ENCODE measurements around the gene FBLN2. TPM values are rescaled to one million over a fixed set of nuclear protein-coding genes. Genes with fewer than 3 reads are reported as not detected.

FBLN2 gene
- total RNA-seq, 1 experiment from 2014 or later = 0.07 TPM

- DNase-seq (ENCODE audit: low spot score) = peak; percentile 75
Observed at GRCh38 chr3:13581485-13582365, 32.8 kb downstream of the FBLN2 start.

- DNase-seq (ENCODE audit: low spot score) = no peak
Observed at GRCh38 chr3:13582366-13583250, 33.7 kb downstream of the FBLN2 start.

DNA sequence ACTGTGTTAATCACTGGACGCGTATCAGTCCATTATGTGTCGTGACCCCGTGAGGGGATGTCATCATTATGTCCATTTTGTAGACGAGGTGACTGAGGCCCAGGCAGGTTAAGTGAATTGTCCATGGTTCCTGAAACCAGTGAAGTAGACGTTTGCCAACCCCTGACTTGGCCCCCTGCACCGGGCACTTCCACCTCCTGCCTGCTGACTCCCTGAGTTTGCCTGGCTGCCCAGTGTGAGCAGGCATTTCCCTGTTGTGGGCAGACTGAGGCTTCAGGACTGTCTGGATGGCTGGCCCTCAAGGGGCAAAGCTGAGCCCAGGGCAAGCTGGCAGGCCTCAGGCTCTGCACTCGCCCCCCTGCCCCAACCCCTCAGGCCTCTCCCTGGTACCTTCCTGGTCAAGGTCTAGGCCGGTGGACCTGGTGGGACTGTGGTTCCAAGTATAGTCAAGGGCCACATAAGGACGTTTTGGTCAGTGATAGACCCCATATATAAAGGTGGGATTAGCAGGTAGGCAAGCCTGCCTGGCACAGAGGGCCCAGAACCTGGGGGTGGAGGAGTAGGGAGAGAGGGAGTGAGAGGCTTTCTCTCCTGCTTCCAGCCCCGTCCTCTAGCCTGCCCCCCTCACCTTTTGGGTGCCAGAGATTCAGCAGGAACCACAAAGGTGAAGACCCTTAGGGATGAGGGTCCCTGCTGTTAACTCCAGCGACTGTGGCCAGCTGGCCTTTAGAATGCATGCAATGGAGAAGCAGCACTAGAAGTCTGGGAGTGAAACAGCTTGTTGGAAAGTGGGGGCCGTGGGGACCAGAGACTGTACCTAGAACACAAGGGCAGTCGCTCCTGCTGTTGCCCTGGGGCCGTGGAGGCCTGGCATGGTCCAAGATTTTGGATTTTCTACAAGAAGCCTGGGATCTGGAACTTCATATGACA is 34.6 kb downstream of the FBLN2 start:
- DNase-seq (ENCODE audit: low spot score) = no peak

DNA sequence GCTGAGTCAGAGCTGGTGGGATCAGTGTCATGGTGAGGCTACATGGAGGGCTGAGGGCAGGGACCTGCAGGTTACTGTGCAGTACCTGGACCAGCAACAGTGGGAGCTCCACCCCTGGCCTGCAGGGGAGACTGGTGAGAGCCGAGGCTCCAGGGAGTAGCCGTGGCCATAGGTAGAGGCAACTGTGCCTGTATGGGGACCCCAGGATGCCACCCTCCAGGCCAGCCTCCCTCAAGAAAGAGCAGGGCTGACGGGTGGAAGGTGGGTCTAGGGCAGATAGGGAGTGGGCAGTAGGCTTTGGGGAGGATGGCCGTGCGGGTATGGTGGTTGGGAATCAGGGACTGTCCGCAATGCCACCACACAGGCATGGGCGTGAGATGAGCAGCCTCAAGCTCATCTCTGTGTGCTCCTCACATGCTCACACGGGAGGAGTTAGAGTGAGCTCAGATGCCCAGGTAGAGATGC is 35.5 kb downstream of the FBLN2 start:
- no peak for DNase-seq (ENCODE audit: low spot score)

DNA sequence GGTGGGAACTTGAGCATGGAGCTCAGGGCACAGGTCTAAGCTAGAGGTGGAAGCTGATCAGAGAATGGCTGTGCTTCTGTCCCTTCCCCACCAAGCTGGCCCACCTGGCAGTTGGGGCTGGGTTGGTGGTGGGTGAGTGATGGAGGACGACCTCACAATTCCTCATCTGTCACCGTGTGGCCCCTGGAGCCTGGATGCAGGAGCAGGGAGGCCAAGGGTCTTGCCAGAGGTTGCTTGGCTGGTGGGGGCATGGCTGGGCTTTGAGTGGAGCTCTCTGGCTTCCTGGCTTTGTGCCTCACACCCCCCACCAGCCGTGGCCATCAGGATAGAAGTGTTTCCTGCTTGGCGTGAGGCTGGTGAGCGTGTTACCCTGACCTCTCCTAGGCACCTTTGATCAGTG is 36.0 kb downstream of the FBLN2 start:
- DNase-seq (ENCODE audit: low spot score) = no peak

GRCh38 chr3:13587442-13587841 is 38.5 kb downstream of the FBLN2 start:
- DNase-seq (ENCODE audit: low spot score) = no peak

DNA sequence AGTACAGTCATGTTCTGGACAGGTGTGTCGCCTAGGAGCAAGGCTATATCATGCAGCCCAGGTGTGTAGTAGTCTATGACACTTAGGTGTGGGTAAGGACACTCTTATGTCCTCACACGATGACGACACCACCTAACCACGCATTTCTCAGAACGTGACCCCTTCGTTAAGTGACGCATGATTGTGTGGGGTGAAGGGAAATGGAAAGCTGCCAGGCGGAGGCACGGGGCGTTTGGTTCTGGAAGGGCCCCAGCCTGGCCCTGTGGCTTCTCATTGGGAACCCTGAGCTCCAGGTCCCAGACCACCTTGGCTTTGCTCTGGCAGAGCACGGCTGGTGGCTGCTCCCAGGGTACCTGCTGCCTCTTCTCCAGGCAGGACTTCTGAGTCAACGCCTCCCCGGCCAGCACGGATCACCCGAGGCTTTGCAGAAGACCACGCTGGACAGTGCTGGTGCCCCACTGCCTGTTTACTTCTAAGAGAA is 39.3 kb downstream of the FBLN2 start:
- DNase-seq (ENCODE audit: low spot score) = no peak

DNA sequence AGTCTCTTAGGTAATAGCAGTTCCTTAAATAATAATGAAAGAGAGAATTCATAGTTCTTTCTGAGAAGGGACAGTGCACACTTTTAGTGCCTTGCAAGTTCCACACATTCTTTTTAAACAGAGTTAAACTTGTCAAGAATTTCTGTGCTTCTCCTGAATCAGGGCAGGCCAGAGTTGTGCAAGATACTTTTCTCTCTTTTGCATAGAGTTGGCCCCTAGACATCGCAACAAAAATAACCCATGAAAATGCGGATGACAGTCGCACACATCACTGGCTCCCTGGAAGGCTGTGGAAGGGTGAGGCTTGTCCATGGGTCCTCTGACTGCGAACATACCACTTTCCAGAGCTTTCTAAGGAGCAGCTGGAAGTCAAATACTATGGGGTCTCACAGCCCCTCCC is 40.1 kb downstream of the FBLN2 start:
- DNase-seq (ENCODE audit: low spot score) = no peak

DNA sequence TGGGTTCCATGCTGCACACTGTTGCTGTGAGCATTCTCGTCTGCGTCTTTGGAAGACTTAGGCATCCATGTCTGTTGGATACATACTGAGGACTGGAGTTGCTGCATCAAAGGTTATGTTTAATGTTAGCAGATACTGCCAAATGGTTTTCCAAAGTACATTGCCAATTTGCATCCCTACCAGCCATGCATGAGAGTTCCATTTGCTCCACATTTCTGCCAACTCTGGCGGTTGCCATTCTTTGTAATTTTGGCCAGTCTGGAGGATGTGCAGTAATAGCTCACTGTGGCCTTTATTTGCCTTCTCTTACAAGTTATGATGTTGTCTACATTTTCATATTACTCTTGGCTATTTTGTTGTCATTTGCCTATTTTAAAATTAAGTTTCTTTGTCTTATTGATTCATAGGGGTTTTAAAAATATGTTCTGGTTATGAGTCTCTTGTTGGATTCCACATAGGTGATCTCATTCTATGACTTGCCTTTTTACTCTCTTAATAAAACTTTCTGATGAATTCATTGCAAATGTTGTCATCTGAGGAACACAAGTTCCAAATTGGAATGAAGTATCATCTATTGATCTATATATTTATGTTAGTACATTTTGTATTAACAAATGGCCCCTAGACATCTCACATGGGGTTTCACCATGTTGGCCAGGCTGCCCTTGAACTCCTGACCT is 42.1 kb downstream of the FBLN2 start:
- no peak for DNase-seq (ENCODE audit: low spot score)

- DNase-seq (ENCODE audit: low spot score) = no peak
Observed at GRCh38 chr3:13593615-13594014, 44.7 kb downstream of the FBLN2 start.

GRCh38 chr3:13594146-13594545 is 45.2 kb downstream of the FBLN2 start:
- DNase-seq (ENCODE audit: low spot score) = no peak

- DNase-seq (ENCODE audit: low spot score) = no peak
Observed at GRCh38 chr3:13594991-13595421, 46.1 kb downstream of the FBLN2 start.

GRCh38 chr3:13595485-13595884 is 46.6 kb downstream of the FBLN2 start:
- DNase-seq (ENCODE audit: low spot score) = no peak

DNA sequence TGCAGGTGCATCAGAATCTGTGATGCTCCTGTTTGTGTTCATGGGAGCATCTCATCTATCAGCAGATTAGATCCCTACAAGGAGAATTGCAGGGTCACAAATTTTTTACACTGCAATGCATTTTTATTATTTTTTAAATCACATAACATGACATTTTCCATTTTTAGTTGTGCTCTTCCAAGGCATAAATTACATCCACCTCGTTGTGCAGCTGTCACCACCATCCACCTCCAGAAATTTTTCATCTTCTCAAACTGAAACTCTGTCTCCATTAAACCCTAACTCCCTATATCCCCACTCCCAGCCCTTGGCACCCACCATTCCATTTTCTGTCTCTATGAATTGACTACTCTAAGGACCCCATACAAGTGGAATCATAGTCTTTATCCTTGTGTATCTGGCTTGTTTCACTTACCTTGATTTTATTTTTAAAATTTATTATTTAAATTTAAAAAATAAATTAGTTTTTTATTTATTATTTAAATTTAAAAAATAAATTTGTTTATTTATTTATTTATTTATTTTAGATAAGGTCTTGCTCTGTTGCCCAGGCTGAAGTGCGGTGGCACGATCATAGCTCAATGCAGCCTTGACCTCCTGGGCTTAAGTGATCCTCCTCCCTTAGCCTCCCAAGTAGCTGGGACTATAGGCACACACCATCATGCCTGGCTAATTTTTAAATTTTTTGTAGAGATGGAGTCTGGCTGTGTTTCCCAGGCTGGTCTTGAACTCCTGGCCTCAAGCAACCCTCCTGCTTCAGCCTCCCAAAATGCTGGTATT is 47.7 kb downstream of the FBLN2 start:
- no peak for DNase-seq (ENCODE audit: low spot score)

DNA sequence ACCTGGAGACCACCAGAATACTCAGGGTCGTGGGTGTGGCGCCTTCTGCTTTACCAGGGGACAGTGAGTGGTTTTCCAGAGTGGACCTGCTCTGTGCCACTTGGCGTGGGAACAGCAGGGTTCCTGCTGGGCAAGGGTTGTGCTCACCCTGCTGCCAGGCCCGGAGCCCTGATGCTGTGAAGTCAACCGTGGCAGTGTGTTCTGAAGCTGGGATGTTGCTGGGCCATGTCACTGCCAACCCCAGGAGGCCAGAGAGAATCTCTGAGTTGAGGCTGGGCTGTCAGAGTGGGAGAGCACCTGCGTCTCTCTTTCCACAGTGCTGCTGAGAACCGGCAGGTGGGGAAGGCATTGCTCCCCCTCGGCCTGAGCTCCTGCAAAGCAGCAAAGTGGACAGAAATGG is 48.7 kb downstream of the FBLN2 start:
- no peak for DNase-seq (ENCODE audit: low spot score)

DNA sequence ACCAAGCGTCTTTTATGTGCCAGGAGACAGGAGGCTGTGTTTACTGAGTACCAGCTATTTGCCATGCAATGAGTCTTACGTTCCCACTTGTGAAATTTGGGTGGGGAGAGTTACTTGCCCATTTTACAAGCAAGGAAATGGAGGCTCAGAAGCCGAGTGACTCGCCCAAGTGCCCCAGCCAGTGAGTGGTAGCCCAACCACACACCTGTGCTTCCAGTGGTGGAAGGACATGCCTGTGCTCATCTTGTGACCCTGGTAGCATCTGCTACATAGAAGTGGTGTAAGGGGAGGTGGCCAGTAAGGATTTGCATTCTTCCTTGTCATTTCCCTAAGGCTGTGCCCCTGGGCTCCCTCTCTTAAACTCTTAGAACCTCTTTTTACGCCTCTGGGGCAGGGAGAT is 49.3 kb downstream of the FBLN2 start:
- DNase-seq (ENCODE audit: low spot score) = no peak

DNA sequence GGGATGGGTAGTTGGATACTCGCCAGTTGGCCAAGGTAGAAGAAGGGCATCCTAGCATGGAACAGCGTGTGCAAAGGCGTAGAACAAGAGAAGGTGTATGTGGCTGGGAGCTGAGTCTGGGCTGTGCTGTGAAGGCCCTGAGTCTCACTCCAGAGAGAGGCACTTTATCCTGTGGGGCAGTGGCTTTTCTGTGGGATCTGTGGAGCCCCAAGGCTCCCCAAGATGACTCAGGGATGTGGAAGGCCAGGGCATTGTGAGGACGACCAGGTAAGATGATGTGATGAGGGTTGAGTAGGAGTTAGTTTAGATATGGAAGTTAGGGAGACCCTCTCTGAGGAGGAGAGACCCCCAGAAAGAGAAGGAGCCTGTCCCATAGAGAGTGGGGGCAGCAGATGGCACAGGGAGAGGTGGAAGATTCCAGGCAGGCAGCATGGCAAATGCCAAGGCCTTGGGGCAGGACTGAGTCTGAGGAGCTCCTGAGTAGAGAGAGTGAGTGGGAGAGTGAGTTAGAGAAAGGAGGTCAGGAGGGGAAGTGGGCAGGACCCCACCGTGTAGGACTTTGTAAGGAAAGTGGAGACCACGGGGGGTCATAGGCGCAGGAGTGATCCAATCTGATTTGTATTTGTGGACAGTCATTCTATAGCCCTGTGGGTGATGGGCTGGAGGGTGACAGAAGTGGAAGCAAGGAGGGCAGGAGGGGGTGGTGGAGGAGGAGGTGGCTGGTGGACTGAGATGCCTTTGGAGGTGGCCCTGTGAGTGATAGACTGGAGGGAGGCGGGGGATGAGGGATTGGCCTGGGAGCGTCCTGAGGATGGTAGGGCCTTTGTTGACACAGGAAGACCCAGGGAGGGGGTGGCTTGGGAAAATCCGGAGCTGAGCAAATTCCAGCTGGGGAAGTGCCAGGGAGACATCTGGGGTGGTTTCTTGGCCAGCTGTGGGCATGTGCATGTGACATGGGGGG is 50.3 kb downstream of the FBLN2 start:
- peak; percentile 96 for DNase-seq (ENCODE audit: low spot score)

DNA sequence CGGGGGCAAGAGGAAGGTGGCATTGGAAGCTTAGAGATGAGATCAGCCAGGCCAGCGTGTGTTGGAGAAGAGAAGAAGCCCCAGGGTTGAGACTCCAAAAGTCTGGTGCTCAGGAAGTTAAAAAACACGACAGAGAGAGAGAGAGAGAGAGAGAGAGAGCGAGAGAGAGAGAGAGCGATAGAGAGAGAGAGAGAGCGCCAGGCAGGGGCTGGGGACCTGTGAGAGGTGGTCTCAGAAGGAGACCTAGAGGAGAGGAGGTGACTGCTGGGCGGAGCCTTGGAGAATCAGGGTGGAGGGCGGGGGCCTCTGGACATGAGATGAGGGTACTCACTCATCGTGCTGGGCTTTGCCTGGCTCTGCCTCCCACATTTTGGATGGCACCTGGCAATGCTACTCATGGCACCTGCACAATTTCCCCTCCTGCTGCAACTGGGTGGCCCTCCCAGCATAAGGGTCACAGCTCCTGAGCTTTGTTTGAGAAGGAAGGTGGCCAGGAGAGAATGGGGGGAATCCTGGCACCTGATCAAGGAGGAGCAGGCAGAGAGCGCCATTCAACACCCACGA is 51.0 kb downstream of the FBLN2 start:
- DNase-seq (ENCODE audit: low spot score) = no peak
